HG03175 (cell line): ENCODE results near the gene BRCA2.

Source experiments
- ATAC-seq: cut with Tn5 transposase; IDR thresholded peaks from one replicate; pipeline ENCODE4 v1.9.1; 2021; ENCODE audit warnings: mild to moderate bottlenecking, moderate library complexity; ENCODE audit not compliant: unreplicated experiment

BRCA2 gene

DNA sequence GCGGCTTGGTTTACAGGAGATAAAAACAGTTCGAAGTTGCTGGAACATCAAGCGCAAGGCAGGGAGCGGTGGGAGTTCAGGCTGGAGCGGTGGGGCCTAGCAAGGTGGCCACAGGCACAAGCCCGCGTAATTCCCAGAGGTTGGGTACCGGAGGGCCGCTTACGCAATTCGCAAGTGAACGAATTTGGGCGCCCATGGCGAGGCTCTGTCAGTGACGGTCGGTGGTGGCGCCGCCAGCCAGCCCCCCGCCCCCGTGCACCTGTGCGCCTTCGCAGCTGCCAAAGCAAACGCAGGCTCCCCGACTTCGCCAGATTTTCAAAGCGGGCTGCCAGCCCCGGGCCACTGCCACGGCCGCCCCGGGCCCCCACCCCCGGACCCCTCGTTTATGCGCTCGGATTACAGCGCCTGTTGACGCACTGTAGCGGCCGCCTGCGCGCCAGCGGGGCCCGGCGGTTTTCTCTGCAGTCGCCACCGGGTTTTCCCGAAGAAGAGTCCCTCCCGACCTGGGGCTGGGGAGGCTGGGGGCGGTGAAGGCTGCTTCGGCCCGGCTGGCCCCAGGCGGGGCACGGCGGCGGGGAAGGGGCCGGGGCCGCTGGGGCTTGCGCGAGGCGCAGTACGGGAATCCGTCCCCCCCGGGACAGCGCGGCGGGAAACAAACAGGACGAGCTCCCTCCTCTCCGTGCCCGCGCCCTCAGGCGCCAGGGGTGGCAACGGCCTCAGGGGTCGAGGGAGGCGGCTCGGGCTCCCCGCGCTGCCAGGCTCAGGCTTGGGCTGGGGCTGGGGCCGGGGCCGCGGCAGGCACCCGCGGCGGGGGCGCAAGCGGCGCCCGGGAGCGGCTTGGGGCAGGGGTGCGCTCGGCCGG, 111.9 kb downstream of the BRCA2 start:
- ATAC-seq, result peak; percentile 14

DNA sequence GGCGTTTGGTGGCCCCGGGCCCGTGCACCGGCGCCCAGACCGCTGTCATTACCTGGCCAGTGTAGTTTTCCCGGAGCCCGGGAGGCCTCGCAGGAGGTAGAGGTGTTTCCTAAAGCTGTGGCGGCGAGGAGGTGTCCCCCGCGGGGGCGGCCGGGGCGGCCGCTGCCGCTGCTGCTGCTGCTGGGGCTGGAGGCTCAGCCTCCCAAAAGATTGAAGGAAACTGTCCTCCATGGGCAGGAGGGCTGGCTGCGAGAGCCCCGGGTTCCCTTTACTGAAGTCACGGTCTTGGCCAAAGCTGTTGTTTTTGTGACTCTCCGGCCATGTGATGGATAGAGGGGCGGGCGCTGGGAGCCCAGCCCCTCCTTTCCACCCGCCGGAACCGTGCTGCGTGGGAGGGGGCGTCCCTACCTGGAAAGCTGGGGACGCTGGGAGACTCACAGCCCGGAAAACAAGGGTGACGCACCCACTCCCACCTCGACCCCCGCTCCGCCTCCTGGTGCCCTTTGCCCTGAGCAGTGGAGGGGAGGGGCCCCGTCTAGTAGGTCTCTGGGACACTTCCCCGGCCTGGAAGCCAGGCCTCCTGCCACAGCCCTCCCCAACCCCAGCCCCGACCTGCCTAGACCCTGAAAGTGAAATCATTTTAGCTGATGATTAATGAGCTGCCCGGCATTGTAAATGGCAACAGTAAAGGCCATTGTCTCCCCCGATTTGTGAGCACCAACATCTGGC, 112.7 kb downstream of the BRCA2 start, which contains the start of gene N4BP2L1:
TSS of gene N4BP2L1 (minus strand) at position 279 of the 729 bp plus-strand sequence. CDS start at position 231, 48 bp downstream.
- peak; percentile 70 for ATAC-seq

DNA sequence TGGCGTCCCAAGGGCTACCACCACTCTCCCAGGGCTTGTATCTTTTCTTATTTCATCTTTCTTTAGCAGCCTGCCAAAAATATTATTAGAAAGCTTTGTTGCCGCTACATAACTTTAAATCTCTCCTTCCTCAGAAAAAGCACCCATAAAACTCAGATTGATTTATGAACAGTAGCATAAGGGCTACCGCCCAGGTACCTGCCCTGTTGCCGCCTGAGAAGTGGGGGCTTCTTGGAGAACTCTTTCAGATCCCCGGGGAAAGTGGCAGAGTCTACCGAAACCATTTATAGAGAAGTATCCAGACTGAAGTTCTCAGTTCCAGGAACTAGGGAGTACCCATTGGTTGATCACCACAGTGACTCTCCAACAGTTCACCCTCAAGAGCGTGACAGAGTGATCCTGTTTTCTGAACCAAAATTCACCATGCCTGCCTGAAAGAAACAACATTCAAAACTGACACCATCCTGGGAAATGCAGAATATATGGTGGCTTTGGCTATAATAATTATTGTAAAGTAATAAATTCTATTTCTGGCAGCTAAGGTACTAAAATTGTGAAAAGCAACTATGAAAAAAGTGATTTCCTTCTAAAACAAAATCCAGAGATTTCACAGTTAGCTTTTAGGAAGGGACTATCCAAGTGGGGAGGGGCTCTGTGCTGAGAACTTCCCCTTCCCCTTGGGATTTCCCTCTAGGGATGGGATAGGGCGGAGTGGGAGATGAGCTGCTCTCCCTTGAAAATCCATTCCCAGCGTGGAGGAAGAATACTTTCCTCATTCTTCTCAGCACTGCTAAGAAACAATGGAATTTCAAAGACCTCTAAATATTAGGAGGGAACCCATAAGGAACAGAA, 113.5 kb downstream of the BRCA2 start:
- ATAC-seq, result peak; percentile 16

DNA sequence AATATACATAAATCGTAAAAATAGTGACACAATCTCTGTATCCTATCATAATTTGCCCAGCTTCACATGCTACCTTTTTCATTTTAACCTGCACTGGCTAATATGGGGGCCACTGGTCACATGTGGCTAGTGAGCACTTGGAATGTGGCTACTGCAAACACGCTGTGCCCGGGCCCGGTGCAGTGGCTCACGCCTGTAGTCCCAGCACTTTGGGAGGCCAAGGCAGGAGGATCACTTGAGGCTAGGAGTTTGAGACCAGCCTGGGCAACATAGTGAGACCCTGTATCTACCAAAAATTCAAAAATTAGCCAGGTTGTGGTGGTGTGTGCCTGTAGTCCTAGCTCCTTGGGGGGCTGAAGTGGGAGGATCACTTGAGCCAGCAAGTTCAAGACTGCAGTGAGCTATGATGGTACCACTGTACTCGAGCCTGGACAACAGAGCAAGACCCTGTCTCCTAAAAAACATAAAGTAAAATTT, 114.2 kb downstream of the BRCA2 start:
- no peak for ATAC-seq

DNA sequence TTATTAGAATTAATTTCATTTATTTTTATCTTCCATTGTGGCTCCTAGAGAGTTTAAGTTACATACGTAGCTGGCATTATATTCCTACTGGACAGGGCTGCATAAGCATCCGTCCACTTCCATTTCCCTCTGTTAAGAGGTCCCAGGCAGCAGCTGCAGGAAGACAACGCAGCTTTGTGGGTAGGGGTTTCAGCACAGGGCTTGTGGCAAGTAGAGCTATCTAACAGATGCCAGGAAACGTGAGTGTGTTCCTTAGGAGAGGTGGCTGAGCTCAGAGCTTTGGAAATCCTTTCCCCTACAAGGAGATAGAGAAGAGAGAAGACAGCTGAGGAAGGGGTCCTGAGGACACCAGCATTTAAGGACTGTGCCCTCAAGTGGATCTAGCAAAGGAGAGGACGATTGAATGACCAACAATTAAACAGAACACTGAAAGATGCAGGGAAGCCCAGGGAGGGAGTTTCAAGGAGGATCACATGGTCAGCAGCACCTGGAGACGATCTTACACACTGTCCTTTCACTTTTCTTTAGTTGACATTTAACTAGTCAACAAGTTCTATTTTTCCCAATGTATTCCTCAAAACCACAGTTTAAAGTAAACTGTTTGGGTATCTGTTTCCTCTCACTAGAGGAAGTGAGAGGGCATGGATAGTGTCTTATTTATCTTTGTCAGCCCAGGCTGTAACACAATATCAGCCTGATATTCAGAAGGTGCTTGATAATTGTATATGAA, 114.9 kb downstream of the BRCA2 start:
- no peak for ATAC-seq

DNA sequence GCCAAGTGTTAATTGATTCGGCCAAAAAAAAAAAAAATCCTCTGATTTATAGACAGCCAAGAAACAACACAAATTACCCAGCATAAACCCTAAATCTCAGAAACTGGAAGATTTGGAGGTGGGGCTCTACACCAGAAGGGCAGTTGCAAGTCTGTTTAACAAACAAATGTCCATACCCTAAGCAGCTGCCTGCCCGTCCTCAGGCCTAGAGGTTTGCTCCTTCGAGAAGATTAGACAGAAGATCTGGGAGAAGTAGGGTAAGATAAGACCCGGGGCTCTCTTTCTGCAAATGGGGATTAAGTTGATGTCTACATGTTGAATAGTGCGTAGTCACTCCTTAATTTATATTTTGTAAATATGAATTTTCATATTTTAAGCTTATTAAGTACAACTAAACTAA, 116.1 kb downstream of the BRCA2 start:
- ATAC-seq, result no peak

DNA sequence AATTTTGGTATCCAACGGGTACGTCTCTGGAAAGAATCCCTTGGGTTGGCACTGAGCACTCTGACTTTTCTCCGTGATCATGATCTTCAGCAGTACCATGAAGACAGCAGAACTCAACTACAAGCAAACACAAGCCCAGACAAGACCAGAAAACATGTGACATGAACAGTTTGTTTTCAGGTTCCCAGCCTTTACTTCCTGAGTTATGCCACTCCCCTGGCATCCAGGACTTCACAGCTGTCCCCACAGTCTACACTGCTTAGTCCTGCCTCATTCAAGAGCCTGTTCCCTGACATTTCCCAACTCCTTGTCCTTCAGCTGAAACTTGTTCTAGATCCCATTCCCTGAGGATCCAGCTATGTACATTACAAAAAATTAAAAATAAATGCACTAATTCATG, 117.5 kb downstream of the BRCA2 start:
- no peak for ATAC-seq

DNA sequence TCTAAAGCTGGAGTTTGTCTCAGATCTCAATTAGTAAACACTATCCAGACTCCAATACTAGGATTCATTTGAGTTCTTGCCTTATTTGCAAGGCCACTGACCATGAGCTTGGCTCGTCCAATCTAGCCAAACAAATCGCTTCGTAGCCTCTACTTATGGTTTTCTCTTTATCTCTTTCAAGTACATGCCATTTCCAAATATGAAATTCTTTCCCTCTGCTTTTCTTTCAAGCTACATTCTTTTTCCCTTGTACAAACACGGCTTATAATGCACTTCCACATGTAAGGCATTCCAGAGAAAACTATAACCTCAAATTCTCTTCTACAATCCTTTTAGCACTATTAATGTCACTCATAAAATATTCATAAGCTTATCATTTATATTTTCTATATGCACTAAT, 123.6 kb downstream of the BRCA2 start:
- no peak for ATAC-seq

DNA sequence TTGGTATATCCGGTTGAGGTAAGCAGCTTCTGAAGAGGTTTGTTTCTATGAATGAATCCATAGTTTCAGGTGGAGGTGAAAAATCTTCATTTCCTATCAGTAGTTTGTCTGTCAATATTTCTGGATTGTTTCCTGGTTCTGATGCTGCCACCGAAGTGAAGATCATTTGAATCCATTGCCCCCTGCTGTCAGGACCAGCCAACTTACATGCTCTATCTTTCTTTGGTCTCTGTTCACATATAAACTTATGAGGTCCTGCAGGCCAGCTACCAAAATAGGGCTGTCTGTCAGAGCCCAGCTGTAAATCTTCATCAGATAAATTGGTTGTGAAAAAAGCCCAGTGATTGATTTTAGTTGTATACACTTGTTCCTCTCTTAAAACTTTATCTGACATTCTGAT, 127.8 kb downstream of the BRCA2 start:
- ATAC-seq, result peak; percentile 76

DNA sequence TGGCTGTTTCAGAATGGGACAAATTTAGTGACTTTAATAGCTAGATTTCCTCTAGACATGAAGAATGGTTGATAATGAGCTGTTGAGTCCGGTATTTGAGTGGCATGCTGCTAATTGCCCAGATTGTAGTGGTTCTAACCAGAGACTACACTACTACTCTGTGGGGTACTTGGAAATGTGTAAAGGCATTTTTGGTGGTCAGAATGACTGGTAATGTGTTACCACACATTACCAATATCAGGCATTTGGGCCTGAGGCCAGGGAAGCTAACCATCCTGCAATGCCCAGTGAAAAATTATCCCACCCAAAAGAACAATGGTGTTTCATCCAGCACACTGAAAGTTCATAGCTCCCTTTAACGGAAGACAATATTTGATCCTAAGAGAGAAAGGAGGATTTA, 130.2 kb downstream of the BRCA2 start:
- ATAC-seq, result no peak

DNA sequence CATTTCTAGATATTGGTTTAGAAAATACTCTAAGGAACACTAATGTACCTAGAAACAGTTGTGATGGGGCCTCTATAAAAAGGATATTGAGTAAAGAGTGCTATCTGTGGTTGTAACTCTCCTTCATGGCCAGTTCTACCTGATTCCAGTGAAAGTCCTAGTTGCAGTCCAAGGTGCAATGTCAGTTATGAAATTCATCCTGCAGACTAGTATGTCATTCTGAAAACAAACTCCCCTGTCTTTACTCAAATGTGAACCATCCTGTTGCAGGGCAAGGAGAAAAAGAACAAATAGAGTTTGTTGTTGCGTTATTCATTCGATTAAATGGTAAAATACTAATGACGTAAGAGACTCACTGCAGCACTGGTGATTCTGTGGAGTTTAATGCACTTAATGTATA, 130.9 kb downstream of the BRCA2 start:
- ATAC-seq, result no peak

DNA sequence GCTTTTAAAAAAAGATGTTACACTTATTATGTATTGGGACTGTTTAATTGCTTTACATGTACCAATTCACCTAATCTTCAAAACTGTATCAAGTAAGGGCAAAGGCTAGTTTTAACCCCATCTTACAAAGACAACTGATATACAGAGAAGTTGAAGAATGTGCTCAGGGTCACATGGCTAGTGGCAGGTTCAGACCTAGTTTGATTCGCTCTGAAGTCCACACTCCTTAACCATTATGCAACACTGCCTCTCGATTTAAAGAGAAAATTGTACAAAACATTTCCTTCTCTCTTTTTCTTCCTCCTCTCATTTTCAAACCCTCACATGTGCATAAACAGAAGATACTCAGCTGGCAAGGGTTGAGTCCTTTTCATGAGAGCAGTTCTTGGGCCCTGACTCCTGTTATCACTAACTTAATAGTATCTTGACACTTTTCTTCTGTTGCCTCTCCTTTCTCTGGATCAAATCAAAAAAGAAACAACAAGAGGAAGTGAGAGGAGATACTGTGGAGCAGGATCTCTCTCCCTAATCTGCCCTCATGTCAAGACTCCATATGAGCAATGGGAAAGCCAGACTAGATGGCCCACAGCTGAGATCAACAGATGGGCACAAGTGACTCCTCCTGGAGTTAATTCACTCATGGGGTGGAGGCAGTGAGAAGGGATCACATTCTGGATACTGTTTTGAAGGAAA, 131.6 kb downstream of the BRCA2 start:
- no peak for ATAC-seq

DNA sequence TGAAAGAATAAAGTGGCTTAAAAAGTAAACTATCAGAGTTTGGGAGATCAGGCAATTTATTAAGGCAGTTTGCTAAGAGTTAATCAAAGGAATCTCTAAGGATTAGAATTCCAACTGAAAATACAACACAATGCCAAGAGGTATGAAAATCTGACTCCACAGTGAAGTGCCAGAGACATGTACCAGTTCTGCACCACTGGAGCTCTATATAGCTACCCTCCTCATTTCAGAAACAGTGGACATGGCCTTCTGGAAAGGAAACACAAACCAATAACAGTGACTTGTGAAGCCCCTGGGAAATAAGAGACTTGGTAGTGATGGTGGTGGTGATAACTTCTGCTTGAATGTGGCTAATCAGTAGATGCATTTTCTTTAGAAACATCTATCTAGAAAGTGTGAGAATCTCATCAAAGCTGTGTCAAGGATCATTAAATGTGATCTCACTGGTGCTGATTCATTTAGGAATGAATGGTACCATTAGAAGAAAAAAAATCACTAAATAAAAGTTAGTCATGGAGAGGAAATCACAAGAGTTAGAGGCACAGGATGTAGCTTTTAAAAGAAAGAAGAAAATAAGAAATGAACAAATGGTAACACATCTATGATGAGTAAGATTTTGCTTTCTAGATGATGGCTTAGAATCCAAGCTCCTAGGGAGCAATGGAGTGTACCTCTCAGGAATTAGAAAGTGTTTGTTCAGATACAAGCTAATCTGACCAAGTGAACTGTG, 132.8 kb downstream of the BRCA2 start:
- ATAC-seq, result no peak

DNA sequence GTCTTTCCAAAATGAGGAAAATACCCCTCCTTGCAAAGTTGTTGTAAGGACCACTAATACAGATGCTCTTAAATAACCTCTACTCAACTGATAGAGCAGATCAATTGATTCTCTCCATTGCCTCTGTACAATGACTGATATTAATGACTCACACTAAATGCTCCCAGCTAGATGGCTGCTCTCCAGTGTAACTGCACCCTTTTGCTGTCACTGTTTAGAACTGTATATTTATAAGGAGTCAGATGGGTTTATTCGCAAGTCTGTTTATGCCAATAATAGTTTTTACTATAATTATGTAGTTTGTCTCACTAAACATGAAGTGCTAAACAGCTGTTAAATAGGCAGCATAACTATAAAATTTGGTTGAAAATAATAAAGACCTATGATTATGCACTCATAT, 133.7 kb downstream of the BRCA2 start:
- ATAC-seq, result no peak
